HG02571 (cell line): ENCODE data around the gene PNMA8C.
"Not testable (repeated sequence)": the region's sequence is repeated elsewhere in the genome, so short reads cannot be mapped to it uniquely, and the experiment has no call there.

Experiments used
- ATAC-seq: cut with Tn5 transposase; IDR thresholded peaks from one replicate; pipeline ENCODE4 v1.9.1; 2021; ENCODE audit warnings: mild to moderate bottlenecking, moderate library complexity; ENCODE audit not compliant: unreplicated experiment

Gene PNMA8C

GRCh38 chr19:46447824-46448223 lies 19.1 kb upstream of the PNMA8C start:
- no peak for ATAC-seq

DNA sequence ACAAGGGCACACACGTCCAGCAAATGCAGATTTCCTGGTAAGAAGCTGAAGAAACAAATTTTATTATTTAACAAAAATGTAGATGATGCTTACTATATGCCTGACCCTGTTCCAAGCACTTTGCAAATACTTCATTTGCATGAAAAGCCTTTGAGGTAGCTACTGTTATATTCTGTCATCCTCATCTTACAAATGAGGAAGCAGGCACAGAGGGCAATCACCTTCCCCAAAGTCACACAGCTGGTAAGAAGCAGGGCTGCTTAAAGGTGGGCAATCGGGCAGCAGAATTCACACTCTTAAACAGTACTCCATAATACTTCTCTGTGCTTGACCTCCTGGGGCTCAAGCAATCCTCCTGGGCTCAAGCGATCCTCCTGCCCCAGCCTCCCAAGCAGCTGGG lies 18.3 kb upstream of the PNMA8C start:
- no peak for ATAC-seq

DNA sequence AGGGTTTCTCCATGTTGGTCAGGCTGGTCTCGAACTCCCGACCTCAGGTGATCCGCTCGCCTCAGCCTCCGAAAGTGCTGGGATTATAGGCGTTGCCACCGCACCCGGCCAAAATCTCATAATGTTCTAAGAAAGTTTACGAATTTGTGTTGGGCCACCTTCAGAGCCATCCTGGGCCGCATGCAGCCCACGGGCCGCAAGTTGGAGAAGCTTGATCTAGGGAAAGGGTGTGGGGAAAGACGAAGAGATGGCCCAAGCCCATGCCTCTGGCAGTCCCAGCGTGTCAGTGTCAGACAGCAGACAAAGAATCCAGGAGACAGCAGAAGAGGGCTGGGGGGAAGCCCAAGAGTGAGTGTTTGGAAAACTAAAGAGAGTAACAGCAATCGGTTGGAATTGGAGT lies 17.3 kb upstream of the PNMA8C start:
- no peak for ATAC-seq

DNA sequence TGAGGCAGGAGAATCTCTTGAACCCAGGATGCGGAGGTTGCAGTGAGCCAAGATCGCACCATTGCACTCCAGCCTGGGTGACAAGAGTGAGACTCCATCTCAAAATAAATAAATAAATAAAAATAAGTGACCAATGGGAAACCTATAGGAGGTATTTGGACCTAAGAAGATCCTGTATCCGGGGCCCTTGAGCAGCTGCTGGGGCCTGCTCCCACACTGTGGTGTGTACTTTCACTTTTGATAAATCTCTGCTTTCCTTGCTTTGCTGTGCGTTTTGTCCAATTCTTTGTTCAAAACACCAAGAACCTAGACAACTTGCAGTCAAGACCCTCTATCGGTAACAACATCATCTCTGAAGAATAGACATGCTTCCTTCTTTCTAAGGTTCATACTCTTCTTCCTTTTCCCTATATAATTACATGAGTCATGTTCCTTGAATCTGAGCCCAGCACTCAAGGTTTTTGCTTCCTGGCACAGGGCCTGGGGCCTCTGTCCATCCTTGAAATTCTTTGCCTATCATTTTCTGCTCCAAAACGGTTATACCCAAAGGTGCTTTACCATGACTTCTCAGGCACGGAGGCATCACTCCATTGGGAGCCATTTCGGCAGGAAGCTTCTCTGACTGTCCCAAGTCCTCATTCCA lies 14.2 kb upstream of the PNMA8C start:
- ATAC-seq: no peak

- ATAC-seq: no peak
These were observed 13.1 kb upstream of the PNMA8C start for GRCh38 chr19:46441866-46442265.

GRCh38 chr19:46435689-46436088 lies 7.0 kb upstream of the PNMA8C start:
- ATAC-seq: not testable (repeated sequence)

GRCh38 chr19:46435009-46435408 lies 6.3 kb upstream of the PNMA8C start:
- ATAC-seq: no peak

DNA sequence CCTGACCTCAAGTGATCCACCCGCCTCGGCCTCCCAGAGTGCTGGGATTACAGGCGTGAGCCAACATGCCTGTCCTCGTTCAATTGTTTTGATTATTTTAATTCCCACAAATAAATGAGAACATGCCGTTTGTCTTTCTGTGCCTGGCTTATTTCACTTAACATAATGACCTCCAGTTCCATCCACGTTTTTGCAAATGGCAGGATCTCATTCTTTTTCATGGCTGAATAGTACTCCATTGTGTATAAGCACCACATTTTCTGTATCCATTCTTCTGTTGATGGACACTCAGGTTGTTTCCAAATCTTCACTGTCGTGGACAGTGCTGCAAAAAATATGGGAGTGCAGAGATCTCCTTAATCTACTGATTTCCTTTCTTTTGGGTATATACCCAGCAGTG lies 4.7 kb upstream of the PNMA8C start:
- not testable (repeated sequence) for ATAC-seq

DNA sequence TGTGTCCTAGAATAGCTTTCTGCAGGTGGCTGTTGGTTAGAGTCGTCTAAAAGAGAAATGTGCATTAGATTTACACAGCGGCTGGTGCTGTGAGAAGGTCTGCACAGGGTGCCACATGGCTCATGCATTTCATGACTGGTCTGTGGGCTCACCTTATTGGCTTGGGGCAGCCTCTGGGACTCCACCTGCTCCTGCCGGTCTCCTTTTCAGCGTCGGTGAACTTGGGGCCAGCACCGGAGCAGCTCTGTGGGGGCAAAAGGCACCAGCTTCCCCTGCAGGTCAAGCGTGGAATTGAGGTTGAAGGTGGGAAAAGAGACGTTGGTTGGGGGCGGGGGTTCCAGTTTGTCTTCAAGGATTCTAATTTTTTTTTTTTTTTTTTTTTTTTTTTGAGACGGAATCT lies 3.1 kb upstream of the PNMA8C start:
- ATAC-seq: no peak

GRCh38 chr19:46429999-46430398 lies 1.3 kb upstream of the PNMA8C start:
- ATAC-seq: no peak

- no peak for ATAC-seq
These were observed 1.2 kb downstream of the PNMA8C start for GRCh38 chr19:46427518-46428045.

- ATAC-seq: no peak
These were observed 2.1 kb downstream of the PNMA8C start for GRCh38 chr19:46426506-46427162.

- no peak for ATAC-seq
These were observed 2.7 kb downstream of the PNMA8C start for GRCh38 chr19:46426035-46426505.

DNA sequence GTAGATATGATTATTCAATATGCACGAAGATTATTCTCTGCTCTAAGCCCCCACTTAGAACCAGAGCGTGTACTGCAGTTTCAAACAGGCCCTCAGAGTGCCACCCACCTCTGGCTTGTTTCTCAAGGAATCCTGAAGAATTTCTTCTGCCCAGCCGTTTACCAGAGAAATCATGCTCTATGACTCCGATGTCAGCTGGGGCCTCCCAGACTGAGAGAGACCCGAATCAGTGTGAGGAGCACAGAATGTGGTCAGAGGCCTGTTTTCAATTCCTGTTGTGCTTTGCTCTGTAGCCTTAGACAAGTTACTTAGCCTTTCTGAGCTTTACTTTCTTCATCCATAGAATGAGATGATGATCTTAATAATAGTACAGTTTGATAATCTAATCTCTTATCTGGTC lies 5.5 kb downstream of the PNMA8C start:
- no peak for ATAC-seq

DNA sequence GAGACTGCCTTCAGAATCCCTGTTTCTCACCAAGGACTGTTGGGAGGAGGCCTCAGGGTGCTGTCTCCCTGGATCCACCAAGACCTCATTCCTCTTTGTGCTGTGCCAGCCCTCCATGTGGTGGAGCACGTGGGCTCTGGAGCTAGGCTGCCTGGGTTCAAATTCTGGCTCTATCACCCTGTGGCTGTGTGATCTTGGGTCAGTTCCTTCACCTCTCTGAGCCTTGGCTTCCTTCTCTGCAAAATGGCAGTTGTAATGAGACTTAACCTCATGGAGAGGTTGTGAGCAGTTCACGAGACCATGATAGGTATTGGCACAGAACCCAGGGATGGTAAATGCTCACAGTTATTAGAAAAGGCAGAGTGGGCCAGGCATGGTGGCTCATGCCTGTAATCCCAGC lies 6.4 kb downstream of the PNMA8C start:
- no peak for ATAC-seq

- no peak for ATAC-seq
These were observed 8.7 kb downstream of the PNMA8C start for GRCh38 chr19:46420056-46420455.

DNA sequence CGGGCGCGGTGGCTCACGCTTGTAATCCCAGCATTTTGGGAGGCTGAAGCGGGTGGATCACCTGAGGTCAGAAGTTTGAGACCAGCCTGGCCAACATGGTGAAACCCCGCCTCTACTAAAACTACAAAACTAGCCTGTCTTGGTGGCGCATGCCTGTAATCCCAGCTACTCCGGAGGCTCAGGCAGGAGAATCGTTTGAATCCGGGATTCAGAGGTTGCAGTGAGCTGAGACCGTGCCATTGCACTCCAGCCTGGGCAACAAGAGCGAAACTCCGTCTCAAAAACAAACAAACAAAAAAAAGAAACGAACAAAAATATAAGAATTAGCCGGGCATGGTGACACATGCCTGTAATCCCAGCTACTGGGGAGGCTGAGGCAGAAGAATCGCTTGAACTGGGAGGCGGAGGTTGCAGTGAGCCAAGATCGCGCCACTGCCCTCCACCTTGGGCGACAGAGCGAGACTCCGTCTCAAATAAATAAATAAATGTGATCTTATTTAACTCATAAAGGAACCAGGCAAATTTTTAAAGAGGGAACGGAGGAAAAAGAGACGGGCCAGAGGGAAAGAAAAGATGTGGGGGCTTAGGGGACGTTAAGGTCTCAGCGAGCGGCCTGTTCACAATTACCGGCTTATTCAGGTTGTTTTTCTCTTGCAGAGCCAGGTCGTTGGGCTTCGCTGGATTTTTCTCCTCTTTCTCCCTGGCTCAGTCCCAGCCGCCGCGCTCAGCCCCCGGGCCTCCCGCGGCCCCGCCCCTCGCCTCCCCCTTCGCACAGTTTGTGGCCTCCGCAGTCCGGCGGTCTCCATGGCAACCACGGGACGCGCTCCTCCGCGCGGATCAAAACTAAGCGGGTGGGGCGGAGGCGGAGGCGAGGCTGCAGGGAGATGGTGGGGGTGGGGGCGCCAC lies 12.7 kb downstream of the PNMA8C start:
- ATAC-seq: not testable (repeated sequence)

GRCh38 chr19:46414899-46415298 lies 13.8 kb downstream of the PNMA8C start:
- ATAC-seq: not testable (repeated sequence)

GRCh38 chr19:46413262-46414031 lies 15.3 kb downstream of the PNMA8C start, which contains the start of gene CCDC8:
CCDC8 (minus strand) TSS chr19:46413564; CDS start chr19:46412810, 754 bp downstream.
- no peak for ATAC-seq

DNA sequence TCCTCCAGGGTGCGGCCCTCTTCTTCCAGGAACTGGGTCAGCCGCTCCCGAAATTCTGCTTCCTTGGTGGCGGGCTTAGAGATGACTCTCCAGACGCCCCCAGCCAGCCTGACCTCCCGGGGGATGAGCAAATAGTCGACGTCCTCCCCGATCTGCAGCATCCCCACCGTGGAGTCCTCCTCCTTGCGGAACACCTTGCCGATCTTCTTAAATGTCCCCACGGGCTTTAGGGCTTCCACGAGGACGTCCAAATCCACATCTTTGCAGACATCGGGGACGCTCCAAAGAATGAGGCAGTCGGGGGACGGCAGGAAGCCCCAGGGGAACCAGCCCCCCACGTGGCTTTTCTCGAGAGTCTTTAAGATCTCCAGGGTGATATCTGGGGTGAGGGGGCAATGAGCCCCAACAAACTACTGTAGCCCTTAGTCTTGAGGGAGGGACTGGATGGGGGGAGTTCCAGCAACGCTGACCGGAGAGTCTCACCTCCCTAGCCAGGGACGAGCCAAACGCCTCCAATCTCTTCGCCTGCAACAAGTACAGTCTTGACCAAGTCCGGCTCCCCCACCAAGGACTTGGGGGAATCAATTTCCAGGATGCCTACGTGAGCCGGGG lies 16.0 kb downstream of the PNMA8C start:
- no peak for ATAC-seq
